Neural cell (in vitro differentiated cells): ENCODE data around the gene EMC9. TPM values are rescaled to one million over a fixed set of nuclear protein-coding genes. Genes with fewer than 3 reads are reported as not detected.

Experiments
- H2AFZ ChIP-seq: fragments of 200-600, 300-800 bp; sonication (generic), shearing (Covaris generic); 2 replicates; pipeline ENCODE4 v1.6.0; 2014; ENCODE audit warnings: low read depth, mild to moderate bottlenecking, antibody characterized with exemption, low read length, moderate library complexity
- H3F3A ChIP-seq: fragments of 200-600 bp; shearing (Covaris generic); 2 replicates; pipeline ENCODE4 v1.6.1; 2016; ENCODE audit warnings: mild to moderate bottlenecking, moderate library complexity, mixed read lengths, antibody characterized with exemption, low read length; ENCODE audit not compliant: insufficient read depth, poor library complexity, severe bottlenecking
- H3K27ac ChIP-seq: fragments of 200-600, 300-800 bp; sonication (generic), shearing (Covaris generic); 2 replicates; pipeline ENCODE4 v1.5.1; 2014; ENCODE audit warnings: mild to moderate bottlenecking, low read length, moderate library complexity
- H3K27me3 ChIP-seq: fragments of 300-800, 200-600 bp; sonication (generic), shearing (Covaris generic); 2 replicates; pipeline ENCODE4 v1.6.0; 2014; ENCODE audit warnings: mild to moderate bottlenecking, low read depth, low read length, moderate library complexity; ENCODE audit not compliant: insufficient read depth
- H3K36me3 ChIP-seq: fragments of 300-800, 200-600 bp; sonication (generic), shearing (Covaris generic); 2 replicates; pipeline ENCODE4 v1.5.1; 2014; ENCODE audit warnings: mild to moderate bottlenecking, antibody characterized with exemption, low read length, moderate library complexity; ENCODE audit not compliant: insufficient read depth
- H3K4me2 ChIP-seq: fragments of 300-800, 200-600 bp; sonication (generic), shearing (Covaris generic); 2 replicates; pipeline ENCODE4 v1.6.0; 2014; ENCODE audit warnings: mild to moderate bottlenecking, low read length
- H3K4me3 ChIP-seq: fragments of 300-800, 200-600 bp; sonication (generic), shearing (Covaris generic); 2 replicates; pipeline ENCODE4 v1.5.1; 2014; ENCODE audit warnings: mild to moderate bottlenecking, low read length, moderate library complexity
- H3K79me2 ChIP-seq: fragments of 200-600 bp; shearing (Covaris generic); replicated peaks from 2 replicates; pipeline ENCODE4 v1.6.0; 2014; ENCODE audit warnings: mild to moderate bottlenecking, low read length, moderate library complexity; ENCODE audit not compliant: insufficient read depth
- H3K9ac ChIP-seq: fragments of 300-800, 200-600 bp; sonication (generic), shearing (Covaris generic); 2 replicates; pipeline ENCODE4 v1.6.1; 2016; ENCODE audit warnings: mild to moderate bottlenecking, low read length, mixed read lengths
- H3K9me2 ChIP-seq: fragments of 200-600 bp; shearing (Covaris generic); 2 replicates; pipeline ENCODE4 v1.6.1; 2016; ENCODE audit warnings: mild to moderate bottlenecking, low read length, mixed read lengths; ENCODE audit not compliant: insufficient read depth
- H3K9me3 ChIP-seq: fragments of 200-600, 300-800 bp; sonication (generic), shearing (Covaris generic); 2 replicates; pipeline ENCODE4 v1.6.1; 2016; ENCODE audit warnings: mild to moderate bottlenecking, mixed run types, low read length, moderate library complexity, mixed read lengths
- H4K20me1 ChIP-seq: fragments of 200-600 bp; shearing (Covaris generic); 2 replicates; pipeline ENCODE4 v1.6.1; 2016; ENCODE audit warnings: mild to moderate bottlenecking, mixed run types; ENCODE audit not compliant: insufficient read depth
- EP300 ChIP-seq: fragments of 450-650 bp; conservative IDR thresholded peaks from 2 replicates; pipeline ENCODE4 v1.6.1; 2014; ENCODE audit warnings: antibody characterized with exemption, mild to moderate bottlenecking, moderate library complexity; ENCODE audit not compliant: poor library complexity, severe bottlenecking
- EZH2 ChIP-seq: fragments of 200-600, 300-800 bp; shearing (Covaris generic), sonication (generic); IDR thresholded peaks from 2 replicates; pipeline ENCODE4 v1.6.1; 2014; ENCODE audit warnings: antibody characterized with exemption, low read length, borderline replicate concordance, mild to moderate bottlenecking; ENCODE audit not compliant: insufficient read depth, poor library complexity, severe bottlenecking
- MXI1 ChIP-seq: fragments of 450-650 bp; conservative IDR thresholded peaks from 2 replicates; pipeline ENCODE4 v1.6.1; 2014; ENCODE audit warnings: antibody characterized with exemption, mild to moderate bottlenecking; ENCODE audit not compliant: poor library complexity, severe bottlenecking
- POLR2AphosphoS5 ChIP-seq: IDR thresholded peaks from 2 replicates; pipeline ENCODE4 v1.6.1; 2012
- RAD21 ChIP-seq: fragments of 450-650 bp; conservative IDR thresholded peaks from 2 replicates; pipeline ENCODE4 v1.6.1; 2014; ENCODE audit warnings: antibody characterized with exemption, mild to moderate bottlenecking, moderate library complexity
- SMC3 ChIP-seq: fragments of 450-650 bp; conservative IDR thresholded peaks from 2 replicates; pipeline ENCODE4 v1.6.1; 2014; ENCODE audit warnings: antibody characterized with exemption, mild to moderate bottlenecking, moderate library complexity; ENCODE audit not compliant: poor library complexity
- TAF1 ChIP-seq: IDR thresholded peaks from 2 replicates; pipeline ENCODE4 v1.6.1; 2012; ENCODE audit warnings: low read depth
- polyA plus RNA-seq: library from polyadenylated mRNA; depleted of rRNA; stranded (reverse); fragments of >200 nt; gene quantifications from 2 replicates; pipeline ENCODE4 v1.2.3, GENCODE V29; 2014
- TF ChIP-seq, protein P1 (sequence below): fragments of 450-650 bp; IDR thresholded peaks from 2 replicates; pipeline ENCODE4 v1.5.1; 2014; ENCODE audit warnings: antibody characterized with exemption, mild to moderate bottlenecking, moderate library complexity; ENCODE audit not compliant: poor library complexity, severe bottlenecking
- TF ChIP-seq, protein P2 (sequence below): IDR thresholded peaks from 2 replicates; pipeline ENCODE4 v1.6.1; 2012; ENCODE audit warnings: borderline replicate concordance

EMC9 gene
- polyA plus RNA-seq, 1 donor from 2014 or later: 45.1 TPM

DNA sequence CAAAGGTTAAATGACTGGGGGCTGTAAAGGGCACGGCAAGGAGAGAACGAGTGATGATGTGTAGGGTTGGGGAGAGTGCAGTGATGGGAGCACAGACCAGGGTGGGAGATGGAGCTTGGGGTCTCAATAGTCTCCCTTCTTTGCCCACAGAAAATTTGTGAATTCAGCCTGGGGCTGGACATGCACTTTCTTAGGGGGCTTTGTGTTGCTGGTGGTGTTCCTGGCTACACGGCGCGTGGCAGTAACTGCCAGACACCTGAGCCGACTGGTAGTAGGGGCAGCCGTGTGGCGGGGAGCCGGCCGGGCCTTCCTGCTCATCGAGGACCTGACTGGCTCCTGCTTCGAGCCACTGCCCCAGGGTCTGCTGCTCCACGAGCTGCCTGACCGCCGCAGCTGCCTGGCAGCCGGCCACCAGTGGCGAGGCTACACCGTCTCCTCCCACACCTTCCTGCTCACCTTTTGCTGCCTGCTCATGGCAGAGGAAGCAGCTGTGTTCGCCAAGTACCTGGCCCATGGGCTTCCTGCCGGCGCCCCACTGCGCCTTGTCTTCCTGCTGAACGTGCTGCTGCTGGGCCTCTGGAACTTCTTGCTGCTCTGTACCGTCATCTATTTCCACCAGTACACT lies 9.2 kb downstream of the EMC9 start:
- Histone ChIP-seq H3K27ac (no peak overlapping the region), H3K9ac (no peak overlapping the region), H2AFZ (no peak overlapping the region), H3K9me3 (no peaks in the 10 kb centered on the region), H3K27me3 (no peaks in the 10 kb centered on the region), H4K20me1 (no peaks in the 10 kb centered on the region), H3K9me2 (no peaks in the 10 kb centered on the region), H3K36me3 (no peaks in the 10 kb centered on the region), H3K79me2 (no peaks in the 10 kb centered on the region), H3K4me2 (no peak overlapping the region), H3F3A (no peaks in the 10 kb centered on the region), H3K4me3 (no peak overlapping the region)
- TF ChIP-seq SMC3 (no peak), EZH2 (no peak), RAD21 (no peak)

DNA sequence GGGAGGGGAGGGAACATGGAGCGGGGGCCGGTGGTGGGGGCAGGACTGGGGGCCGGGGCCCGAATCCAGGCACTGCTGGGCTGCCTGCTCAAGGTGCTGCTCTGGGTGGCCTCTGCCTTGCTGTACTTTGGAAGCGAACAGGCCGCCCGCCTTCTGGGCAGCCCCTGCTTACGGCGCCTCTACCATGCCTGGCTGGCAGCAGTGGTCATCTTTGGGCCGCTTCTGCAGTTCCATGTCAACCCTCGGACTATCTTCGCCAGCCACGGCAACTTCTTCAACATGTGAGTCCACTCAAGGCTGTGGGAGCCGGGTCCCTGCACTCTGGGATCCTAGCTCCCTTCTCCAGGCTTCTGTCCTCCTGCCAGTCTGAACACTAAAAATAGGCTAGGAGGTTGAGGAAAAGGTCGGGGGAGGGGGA lies 9.8 kb downstream of the EMC9 start:
- no peak overlapping the region for H3K9ac ChIP-seq
- H3K27me3 ChIP-seq: no peaks in the 10 kb centered on the region
- no peak overlapping the region for H3K4me2 ChIP-seq
- no peak for TF ChIP-seq SMC3
- TF ChIP-seq, protein P1, sequence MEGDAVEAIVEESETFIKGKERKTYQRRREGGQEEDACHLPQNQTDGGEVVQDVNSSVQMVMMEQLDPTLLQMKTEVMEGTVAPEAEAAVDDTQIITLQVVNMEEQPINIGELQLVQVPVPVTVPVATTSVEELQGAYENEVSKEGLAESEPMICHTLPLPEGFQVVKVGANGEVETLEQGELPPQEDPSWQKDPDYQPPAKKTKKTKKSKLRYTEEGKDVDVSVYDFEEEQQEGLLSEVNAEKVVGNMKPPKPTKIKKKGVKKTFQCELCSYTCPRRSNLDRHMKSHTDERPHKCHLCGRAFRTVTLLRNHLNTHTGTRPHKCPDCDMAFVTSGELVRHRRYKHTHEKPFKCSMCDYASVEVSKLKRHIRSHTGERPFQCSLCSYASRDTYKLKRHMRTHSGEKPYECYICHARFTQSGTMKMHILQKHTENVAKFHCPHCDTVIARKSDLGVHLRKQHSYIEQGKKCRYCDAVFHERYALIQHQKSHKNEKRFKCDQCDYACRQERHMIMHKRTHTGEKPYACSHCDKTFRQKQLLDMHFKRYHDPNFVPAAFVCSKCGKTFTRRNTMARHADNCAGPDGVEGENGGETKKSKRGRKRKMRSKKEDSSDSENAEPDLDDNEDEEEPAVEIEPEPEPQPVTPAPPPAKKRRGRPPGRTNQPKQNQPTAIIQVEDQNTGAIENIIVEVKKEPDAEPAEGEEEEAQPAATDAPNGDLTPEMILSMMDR: no peak
- TF ChIP-seq, protein P2, sequence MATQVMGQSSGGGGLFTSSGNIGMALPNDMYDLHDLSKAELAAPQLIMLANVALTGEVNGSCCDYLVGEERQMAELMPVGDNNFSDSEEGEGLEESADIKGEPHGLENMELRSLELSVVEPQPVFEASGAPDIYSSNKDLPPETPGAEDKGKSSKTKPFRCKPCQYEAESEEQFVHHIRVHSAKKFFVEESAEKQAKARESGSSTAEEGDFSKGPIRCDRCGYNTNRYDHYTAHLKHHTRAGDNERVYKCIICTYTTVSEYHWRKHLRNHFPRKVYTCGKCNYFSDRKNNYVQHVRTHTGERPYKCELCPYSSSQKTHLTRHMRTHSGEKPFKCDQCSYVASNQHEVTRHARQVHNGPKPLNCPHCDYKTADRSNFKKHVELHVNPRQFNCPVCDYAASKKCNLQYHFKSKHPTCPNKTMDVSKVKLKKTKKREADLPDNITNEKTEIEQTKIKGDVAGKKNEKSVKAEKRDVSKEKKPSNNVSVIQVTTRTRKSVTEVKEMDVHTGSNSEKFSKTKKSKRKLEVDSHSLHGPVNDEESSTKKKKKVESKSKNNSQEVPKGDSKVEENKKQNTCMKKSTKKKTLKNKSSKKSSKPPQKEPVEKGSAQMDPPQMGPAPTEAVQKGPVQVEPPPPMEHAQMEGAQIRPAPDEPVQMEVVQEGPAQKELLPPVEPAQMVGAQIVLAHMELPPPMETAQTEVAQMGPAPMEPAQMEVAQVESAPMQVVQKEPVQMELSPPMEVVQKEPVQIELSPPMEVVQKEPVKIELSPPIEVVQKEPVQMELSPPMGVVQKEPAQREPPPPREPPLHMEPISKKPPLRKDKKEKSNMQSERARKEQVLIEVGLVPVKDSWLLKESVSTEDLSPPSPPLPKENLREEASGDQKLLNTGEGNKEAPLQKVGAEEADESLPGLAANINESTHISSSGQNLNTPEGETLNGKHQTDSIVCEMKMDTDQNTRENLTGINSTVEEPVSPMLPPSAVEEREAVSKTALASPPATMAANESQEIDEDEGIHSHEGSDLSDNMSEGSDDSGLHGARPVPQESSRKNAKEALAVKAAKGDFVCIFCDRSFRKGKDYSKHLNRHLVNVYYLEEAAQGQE: no peak
- TF ChIP-seq POLR2AphosphoS5: no peak
- TF ChIP-seq TAF1: no peak
- no peak for TF ChIP-seq EZH2
- TF ChIP-seq RAD21: no peak
- TF ChIP-seq EP300: no peak
- TF ChIP-seq MXI1: no peak
- H2AFZ ChIP-seq: no peak overlapping the region
- H3K79me2 ChIP-seq: no peaks in the 10 kb centered on the region
- H3K4me3 ChIP-seq: no peak overlapping the region
- no peaks in the 10 kb centered on the region for H3K36me3 ChIP-seq
- H3K9me3 ChIP-seq: no peaks in the 10 kb centered on the region
- H4K20me1 ChIP-seq: no peaks in the 10 kb centered on the region
- no peaks in the 10 kb centered on the region for H3K9me2 ChIP-seq
- H3K27ac ChIP-seq: no peak overlapping the region
- H3F3A ChIP-seq: no peaks in the 10 kb centered on the region
